AG10803 (cell line): ENCODE measurements around the gene CST7.

Experiments
- DNase-seq: peaks from one replicate; pipeline ENCODE4 v3.0.0; 2010; ENCODE audit warnings: low read depth
- H3K4me3 ChIP-seq: 2 replicates; pipeline ENCODE4 v1.5.1; 2011; ENCODE audit warnings: mild to moderate bottlenecking, low read length, control low read depth
- TF ChIP-seq, protein P1 (sequence below): conservative IDR thresholded peaks from 2 replicates; pipeline ENCODE4 v1.5.1; 2011; ENCODE audit warnings: mild to moderate bottlenecking, low read length, control low read depth, inconsistent platforms

CST7 gene

DNA sequence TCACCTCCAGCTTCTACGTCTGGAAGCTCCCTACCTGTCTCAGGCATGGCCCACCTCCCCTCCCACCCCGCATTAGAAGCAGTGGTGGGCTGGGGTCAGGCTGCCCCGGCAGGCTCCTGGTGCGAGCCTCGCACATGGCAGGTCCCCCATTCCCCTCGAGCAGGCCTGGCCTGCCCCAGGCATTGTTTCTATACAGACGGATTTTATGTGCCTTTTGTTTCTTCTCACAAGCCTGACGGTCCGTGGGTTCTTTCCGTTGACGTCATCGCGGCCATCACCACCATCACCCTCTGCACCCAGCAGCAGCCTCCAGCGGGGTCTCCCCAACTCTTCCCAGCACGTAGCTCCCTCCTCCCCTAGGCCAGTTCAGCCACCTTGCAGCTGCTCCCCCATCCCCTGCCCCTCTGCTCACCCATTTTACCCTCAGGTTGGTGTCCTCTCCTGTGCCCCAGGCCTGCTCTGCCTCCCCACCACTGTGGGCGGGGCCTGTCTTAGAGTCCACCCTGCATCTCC, 4.6 kb downstream of the CST7 start:
- no peak for DNase-seq
- TF ChIP-seq, protein P1, sequence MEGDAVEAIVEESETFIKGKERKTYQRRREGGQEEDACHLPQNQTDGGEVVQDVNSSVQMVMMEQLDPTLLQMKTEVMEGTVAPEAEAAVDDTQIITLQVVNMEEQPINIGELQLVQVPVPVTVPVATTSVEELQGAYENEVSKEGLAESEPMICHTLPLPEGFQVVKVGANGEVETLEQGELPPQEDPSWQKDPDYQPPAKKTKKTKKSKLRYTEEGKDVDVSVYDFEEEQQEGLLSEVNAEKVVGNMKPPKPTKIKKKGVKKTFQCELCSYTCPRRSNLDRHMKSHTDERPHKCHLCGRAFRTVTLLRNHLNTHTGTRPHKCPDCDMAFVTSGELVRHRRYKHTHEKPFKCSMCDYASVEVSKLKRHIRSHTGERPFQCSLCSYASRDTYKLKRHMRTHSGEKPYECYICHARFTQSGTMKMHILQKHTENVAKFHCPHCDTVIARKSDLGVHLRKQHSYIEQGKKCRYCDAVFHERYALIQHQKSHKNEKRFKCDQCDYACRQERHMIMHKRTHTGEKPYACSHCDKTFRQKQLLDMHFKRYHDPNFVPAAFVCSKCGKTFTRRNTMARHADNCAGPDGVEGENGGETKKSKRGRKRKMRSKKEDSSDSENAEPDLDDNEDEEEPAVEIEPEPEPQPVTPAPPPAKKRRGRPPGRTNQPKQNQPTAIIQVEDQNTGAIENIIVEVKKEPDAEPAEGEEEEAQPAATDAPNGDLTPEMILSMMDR, result no peak
- H3K4me3 ChIP-seq, result no peak overlapping the region

DNA sequence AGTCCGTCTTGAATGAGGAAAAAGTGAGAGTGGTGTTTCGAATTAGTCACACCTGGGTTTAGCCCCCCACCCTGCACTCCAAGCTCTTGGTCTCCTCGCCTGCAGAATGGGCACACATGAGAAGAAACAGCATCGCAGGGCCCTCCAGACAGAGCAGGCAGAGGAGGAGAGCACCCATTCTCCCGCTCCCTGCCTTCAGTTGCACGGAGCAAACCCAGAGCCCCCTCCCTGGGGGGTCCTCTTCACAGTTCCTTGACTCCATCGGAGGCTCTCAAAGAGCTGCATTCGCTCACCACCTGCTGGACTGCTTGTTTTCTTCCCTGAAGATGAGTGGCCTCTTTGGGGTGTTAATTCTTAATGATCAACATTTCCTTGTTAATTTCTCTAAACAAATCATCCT, 5.1 kb downstream of the CST7 start:
- DNase-seq, result no peak
- TF ChIP-seq, protein P1, result no peak
- H3K4me3 ChIP-seq, result no peak overlapping the region

GRCh38 chr20:24954566-24954965, 5.5 kb downstream of the CST7 start:
- TF ChIP-seq, protein P1, result no peak
- no peak overlapping the region for H3K4me3 ChIP-seq
- no peak for DNase-seq

GRCh38 chr20:24955045-24955444, 6.0 kb downstream of the CST7 start:
- TF ChIP-seq, protein P1, result no peak
- no peak overlapping the region for H3K4me3 ChIP-seq
- no peak for DNase-seq

GRCh38 chr20:24956001-24956841, 7.2 kb downstream of the CST7 start:
- no peak overlapping the region for H3K4me3 ChIP-seq
- no peak for DNase-seq
- TF ChIP-seq, protein P1, result no peak

DNA sequence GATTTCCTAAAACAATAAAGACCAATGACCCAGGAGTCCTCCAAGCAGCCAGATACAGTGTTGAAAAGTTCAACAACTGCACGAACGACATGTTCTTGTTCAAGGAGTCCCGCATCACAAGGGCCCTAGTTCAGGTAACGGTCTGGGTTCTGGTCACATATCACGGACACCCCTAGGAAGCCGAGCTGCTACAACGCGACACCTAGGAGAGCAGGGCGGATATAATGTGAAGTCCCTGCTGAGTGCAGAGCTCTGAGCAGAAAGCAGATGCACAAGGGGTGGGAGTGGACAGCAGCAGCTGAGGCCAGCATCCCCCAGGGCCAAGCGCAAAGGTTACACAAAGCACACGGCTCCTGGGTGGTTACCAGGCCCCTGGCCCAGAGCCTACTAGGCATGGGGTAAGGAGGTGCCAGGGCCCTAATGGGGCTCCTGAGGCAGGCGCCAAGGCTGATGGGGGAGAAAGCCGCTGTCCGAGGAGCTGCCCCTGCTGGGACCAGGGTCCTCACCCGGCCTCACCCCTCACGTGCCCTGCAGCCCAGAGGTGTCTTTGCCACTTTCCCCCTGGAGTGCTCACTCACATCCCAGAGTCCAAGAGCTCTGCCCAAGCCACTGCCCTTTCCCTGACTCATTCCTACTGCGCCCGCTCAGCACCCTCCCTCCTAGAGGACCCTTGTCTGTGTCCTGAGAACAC, 8.4 kb downstream of the CST7 start:
- H3K4me3 ChIP-seq, result no peak overlapping the region
- no peak for DNase-seq
- TF ChIP-seq, protein P1, result no peak
